SK-N-SH treated with all-trans-retinoic acid at 6 μM for 48 hours (cell line): ENCODE results near the gene TGIF2.

ENCODE experiments used
- ARNTL ChIP-seq: fragments of 450-650 bp; formaldehyde crosslinking; IDR thresholded peaks from 2 replicates; pipeline ENCODE4 v1.5.0; 2020; ENCODE audit warnings: low read depth, mild to moderate bottlenecking, moderate library complexity, borderline replicate concordance
- CSDC2 ChIP-seq: fragments of 250-450 bp; sonication (Bioruptor Pico); IDR thresholded peaks from 2 replicates; pipeline ENCODE4 v1.5.0; 2020; ENCODE audit warnings: mild to moderate bottlenecking, moderate library complexity
- ESRRG ChIP-seq: fragments of 250-450 bp; sonication (Bioruptor Pico); IDR thresholded peaks from 2 replicates; pipeline ENCODE4 v1.6.1; 2021; ENCODE audit warnings: mild to moderate bottlenecking
- GLIS3 ChIP-seq: fragments of 250-450 bp; sonication (Bioruptor Pico); IDR thresholded peaks from 2 replicates; pipeline ENCODE4 v1.5.0; 2020; ENCODE audit warnings: mild to moderate bottlenecking, moderate library complexity
- ISL1 ChIP-seq: fragments of 250-450 bp; sonication (Bioruptor Pico); IDR thresholded peaks from 2 replicates; pipeline ENCODE4 v2.1.2; 2022; ENCODE audit warnings: mild to moderate bottlenecking, moderate library complexity
- PPARA ChIP-seq: fragments of 250-450 bp; sonication (Bioruptor Pico); IDR thresholded peaks from 2 replicates; pipeline ENCODE4 v1.5.0; 2020; ENCODE audit warnings: mild to moderate bottlenecking, borderline replicate concordance
- RARB ChIP-seq: fragments of 250-450 bp; sonication (Bioruptor Pico); IDR thresholded peaks from 2 replicates; pipeline ENCODE4 v1.8.0; 2021; ENCODE audit warnings: mild to moderate bottlenecking, moderate library complexity
- TCF4 ChIP-seq: fragments of 250-450 bp; sonication (Bioruptor Pico); IDR thresholded peaks from 2 replicates; pipeline ENCODE4 v1.8.0; 2021; ENCODE audit warnings: mild to moderate bottlenecking, moderate library complexity, borderline replicate concordance
- ZC3H10 ChIP-seq: fragments of 250-450 bp; sonication (Bioruptor Pico); IDR thresholded peaks from 2 replicates; pipeline ENCODE4 v1.5.1; 2021; ENCODE audit warnings: mild to moderate bottlenecking, moderate library complexity
- ZFP30 ChIP-seq: fragments of 450-650 bp; formaldehyde crosslinking; IDR thresholded peaks from 2 replicates; pipeline ENCODE4 v1.5.0; 2022; ENCODE audit warnings: mild to moderate bottlenecking, moderate library complexity
- TF ChIP-seq, protein P1 (sequence below): fragments of 250-450 bp; sonication (Bioruptor Pico); IDR thresholded peaks from 2 replicates; pipeline ENCODE4 v1.5.1; 2021; ENCODE audit warnings: mild to moderate bottlenecking, moderate library complexity
- TF ChIP-seq, protein P2 (sequence below): fragments of 250-450 bp; sonication (Bioruptor Pico); IDR thresholded peaks from 2 replicates; pipeline ENCODE4 v1.8.0; 2020; ENCODE audit warnings: mild to moderate bottlenecking, moderate library complexity, borderline replicate concordance

DNA sequence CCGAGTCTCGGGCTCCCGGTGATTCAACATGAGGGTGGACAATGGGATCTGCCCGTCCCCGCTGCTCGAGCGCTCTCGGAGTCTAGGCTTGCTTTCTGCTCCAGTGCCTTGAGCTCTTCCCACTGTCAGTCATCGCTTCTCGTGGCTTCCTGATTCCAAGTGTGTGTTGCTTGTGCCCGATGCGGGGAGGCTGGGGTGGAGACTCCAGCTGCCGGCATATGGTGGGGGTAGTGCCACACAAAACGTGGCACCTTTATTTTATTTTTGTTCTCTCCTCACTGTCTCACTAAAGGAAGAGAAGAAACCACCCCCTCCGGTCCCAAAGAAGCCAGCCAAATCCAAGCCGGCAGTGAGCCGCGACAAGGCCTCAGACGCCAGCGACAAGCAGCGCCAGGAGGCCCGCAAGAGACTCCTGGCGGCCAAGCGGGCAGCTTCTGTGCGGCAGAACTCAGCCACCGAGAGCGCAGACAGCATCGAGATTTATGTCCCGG lies 46.8 kb upstream of the TGIF2 start:
- TF ChIP-seq ZC3H10 (CRISPR knock-in tag), result no peak
- no peak for TF ChIP-seq PPARA (CRISPR knock-in tag)
- no peak for TF ChIP-seq ISL1 (CRISPR knock-in tag)
- TF ChIP-seq, protein P1, sequence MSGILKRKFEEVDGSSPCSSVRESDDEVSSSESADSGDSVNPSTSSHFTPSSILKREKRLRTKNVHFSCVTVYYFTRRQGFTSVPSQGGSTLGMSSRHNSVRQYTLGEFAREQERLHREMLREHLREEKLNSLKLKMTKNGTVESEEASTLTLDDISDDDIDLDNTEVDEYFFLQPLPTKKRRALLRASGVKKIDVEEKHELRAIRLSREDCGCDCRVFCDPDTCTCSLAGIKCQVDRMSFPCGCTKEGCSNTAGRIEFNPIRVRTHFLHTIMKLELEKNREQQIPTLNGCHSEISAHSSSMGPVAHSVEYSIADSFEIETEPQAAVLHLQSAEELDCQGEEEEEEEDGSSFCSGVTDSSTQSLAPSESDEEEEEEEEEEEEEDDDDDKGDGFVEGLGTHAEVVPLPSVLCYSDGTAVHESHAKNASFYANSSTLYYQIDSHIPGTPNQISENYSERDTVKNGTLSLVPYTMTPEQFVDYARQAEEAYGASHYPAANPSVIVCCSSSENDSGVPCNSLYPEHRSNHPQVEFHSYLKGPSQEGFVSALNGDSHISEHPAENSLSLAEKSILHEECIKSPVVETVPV (CRISPR knock-in tag), result no peak
- TF ChIP-seq ARNTL (CRISPR knock-in tag), result no peak
- no peak for TF ChIP-seq ZFP30 (CRISPR knock-in tag)
- TF ChIP-seq TCF4, result no peak
- TF ChIP-seq, protein P2, sequence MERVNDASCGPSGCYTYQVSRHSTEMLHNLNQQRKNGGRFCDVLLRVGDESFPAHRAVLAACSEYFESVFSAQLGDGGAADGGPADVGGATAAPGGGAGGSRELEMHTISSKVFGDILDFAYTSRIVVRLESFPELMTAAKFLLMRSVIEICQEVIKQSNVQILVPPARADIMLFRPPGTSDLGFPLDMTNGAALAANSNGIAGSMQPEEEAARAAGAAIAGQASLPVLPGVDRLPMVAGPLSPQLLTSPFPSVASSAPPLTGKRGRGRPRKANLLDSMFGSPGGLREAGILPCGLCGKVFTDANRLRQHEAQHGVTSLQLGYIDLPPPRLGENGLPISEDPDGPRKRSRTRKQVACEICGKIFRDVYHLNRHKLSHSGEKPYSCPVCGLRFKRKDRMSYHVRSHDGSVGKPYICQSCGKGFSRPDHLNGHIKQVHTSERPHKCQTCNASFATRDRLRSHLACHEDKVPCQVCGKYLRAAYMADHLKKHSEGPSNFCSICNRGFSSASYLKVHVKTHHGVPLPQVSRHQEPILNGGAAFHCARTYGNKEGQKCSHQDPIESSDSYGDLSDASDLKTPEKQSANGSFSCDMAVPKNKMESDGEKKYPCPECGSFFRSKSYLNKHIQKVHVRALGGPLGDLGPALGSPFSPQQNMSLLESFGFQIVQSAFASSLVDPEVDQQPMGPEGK (CRISPR knock-in tag), result no peak
- TF ChIP-seq ESRRG (CRISPR knock-in tag), result no peak
- TF ChIP-seq CSDC2 (CRISPR knock-in tag), result no peak
- TF ChIP-seq RARB (CRISPR knock-in tag), result no peak
- TF ChIP-seq GLIS3 (CRISPR knock-in tag), result no peak
